ENCODE data around the gene NR2C1. TPM values are rescaled to one million over a fixed set of nuclear protein-coding genes. Genes with fewer than 3 reads are reported as not detected.

NR2C1 gene
- total RNA-seq, 1 experiment from 2014 or later = 45.2 TPM

Other genes starting within 250 kb of the NR2C1 start
- gene NDUFA12, start 69.9 kb downstream of the NR2C1 start, total RNA-seq (2014; rRNA removed; shearing (Covaris generic); ENCODE audit: low replicate concordance) = 150 and 188 TPM in 2 replicates
- gene FGD6, start 143.8 kb upstream of the NR2C1 start, total RNA-seq (2014; rRNA removed; shearing (Covaris generic); ENCODE audit: low replicate concordance) = 42.2 and 42.5 TPM in 2 replicates
- 85.9 and 169 TPM in 2 replicates for gene VEZT, start 144.2 kb upstream of the NR2C1 start, total RNA-seq (2014; rRNA removed; shearing (Covaris generic); ENCODE audit: low replicate concordance)